ENCODE results near the gene PDE4D. TPM values are rescaled to one million over a fixed set of nuclear protein-coding genes. Genes with fewer than 3 reads are reported as not detected.

Gene PDE4D
- total and polyA plus RNA-seq, 2 donors (not counting 3 experiments of a cell fraction or from before 2014, with no cell fraction given), result 34.5 to 51.2 TPM

GRCh38 chr5:59732301-59732700 lies 161.2 kb downstream of the PDE4D start:
- FAIRE-seq (no peak), DNase-seq (ENCODE audit: low read depth, low spot score) (peak; percentile 48)
- H3K36me3 ChIP-seq (ENCODE audit: control insufficient read depth in 2 of 2, extremely low read depth in 1 of 2, insufficient read depth in 2 of 2, low read length in 2 of 2), result no peaks in the 10 kb centered on the region
- no peak overlapping the region for H2AFZ ChIP-seq (ENCODE audit: low read depth, low read length)
- H3K4me1 ChIP-seq (ENCODE audit: control insufficient read depth, extremely low read depth, insufficient read depth, low read length), result peaks cover 5% of the 10 kb centered on the region
- H4K20me1 ChIP-seq (replicated peaks; ENCODE audit: control insufficient read depth, extremely low read depth, insufficient read depth, low read length), result no peaks in the 10 kb centered on the region
- TF ChIP-seq CTCF (IDR thresholded peaks at IDR 0.05; ENCODE audit: extremely low read depth in 1 of 2, insufficient read depth in 1 of 2, low read depth in 1 of 2, low read length in 2 of 2), result no peak
- no peak for TF ChIP-seq GATA2 (IDR thresholded peaks at IDR 0.05; ENCODE audit: insufficient read depth, insufficient read length, low read depth, low read length)
- no peak for TF ChIP-seq FOS (IDR thresholded peaks at IDR 0.05; ENCODE audit: borderline replicate concordance, insufficient read depth, low read length)
- TF ChIP-seq JUN (IDR thresholded peaks at IDR 0.05; ENCODE audit: borderline replicate concordance, insufficient read depth, insufficient read length, low read depth), result no peak
- no peak for TF ChIP-seq POLR2A (IDR thresholded peaks at IDR 0.05; ENCODE audit: low read depth, low read length)
- TF ChIP-seq EZH2 (IDR thresholded peaks at IDR 0.05; ENCODE audit: borderline replicate concordance, low read depth, low read length, severe bottlenecking), result no peak
- TF ChIP-seq, protein P1, sequence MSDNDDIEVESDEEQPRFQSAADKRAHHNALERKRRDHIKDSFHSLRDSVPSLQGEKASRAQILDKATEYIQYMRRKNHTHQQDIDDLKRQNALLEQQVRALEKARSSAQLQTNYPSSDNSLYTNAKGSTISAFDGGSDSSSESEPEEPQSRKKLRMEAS (IDR thresholded peaks at IDR 0.05; ENCODE audit: insufficient read depth, insufficient read length), result no peak
- TF ChIP-seq POLR2AphosphoS5 (IDR thresholded peaks at IDR 0.05; ENCODE audit: insufficient read depth, low read depth, low read length), result no peak
- TF ChIP-seq MYC (IDR thresholded peaks at IDR 0.05; ENCODE audit: low read depth, low read length), result no peak
- no peaks in the 10 kb centered on the region for H3K9me1 ChIP-seq (replicated peaks; ENCODE audit: control insufficient read depth, extremely low read depth, insufficient read depth, low read length)
- H3K9me3 ChIP-seq (replicated peaks; ENCODE audit: control insufficient read depth, insufficient read depth, low read length), result no peaks in the 10 kb centered on the region
- CTCF ChIA-PET, result interaction anchor here (0.9 to 2.5 kb wide), 7 partner anchors 9 to 365 kb away, joined by 3 to 11 read pairs (median 5); no protein-coding TSS in a partner anchor
- H3K79me2 ChIP-seq (ENCODE audit: control insufficient read depth, insufficient read depth, low read length), result no peaks in the 10 kb centered on the region
- dilution Hi-C loops (cut with MboI; ENCODE audit: extremely low pct_ligation_motif_present, low sequenced_read_pairs), result no loop called here
- no peak overlapping the region for H3K4me3 ChIP-seq (replicated peaks in 1 of 3; ENCODE audit: insufficient read depth in 1 of 3, low read depth in 1 of 3, low read length in 3 of 3)
- H3K4me2 ChIP-seq (ENCODE audit: insufficient read depth, low read length), result peak overlapping the region; percentile 9
- intact Hi-C loops (cut with micrococcal nuclease), result no loop called here
- H3K27me3 ChIP-seq (ENCODE audit: control insufficient read depth in 2 of 2, insufficient read depth in 2 of 2, low read length in 2 of 2), result no peaks in the 10 kb centered on the region
- BruUV-seq (replicated peaks), result no TSS peak
- H3K27ac ChIP-seq (ENCODE audit: insufficient read depth, low read depth, low read length), result no peak overlapping the region
- POLR2A ChIA-PET, result no interaction called here
- H3K9ac ChIP-seq (replicated peaks; ENCODE audit: extremely low read depth, insufficient read depth, low read length), result no peak overlapping the region

Measured in endothelial cell of umbilical vein (primary cell).